Measurements from ENCODE around the gene CCDC102A. TPM values are rescaled to one million over a fixed set of nuclear protein-coding genes. Genes with fewer than 3 reads are reported as not detected.

Gene CCDC102A
- total and polyA plus RNA-seq, 2 donors (not counting 3 experiments of a cell fraction or from before 2014, with no cell fraction given) = 7.8 to 12.2 TPM

DNA sequence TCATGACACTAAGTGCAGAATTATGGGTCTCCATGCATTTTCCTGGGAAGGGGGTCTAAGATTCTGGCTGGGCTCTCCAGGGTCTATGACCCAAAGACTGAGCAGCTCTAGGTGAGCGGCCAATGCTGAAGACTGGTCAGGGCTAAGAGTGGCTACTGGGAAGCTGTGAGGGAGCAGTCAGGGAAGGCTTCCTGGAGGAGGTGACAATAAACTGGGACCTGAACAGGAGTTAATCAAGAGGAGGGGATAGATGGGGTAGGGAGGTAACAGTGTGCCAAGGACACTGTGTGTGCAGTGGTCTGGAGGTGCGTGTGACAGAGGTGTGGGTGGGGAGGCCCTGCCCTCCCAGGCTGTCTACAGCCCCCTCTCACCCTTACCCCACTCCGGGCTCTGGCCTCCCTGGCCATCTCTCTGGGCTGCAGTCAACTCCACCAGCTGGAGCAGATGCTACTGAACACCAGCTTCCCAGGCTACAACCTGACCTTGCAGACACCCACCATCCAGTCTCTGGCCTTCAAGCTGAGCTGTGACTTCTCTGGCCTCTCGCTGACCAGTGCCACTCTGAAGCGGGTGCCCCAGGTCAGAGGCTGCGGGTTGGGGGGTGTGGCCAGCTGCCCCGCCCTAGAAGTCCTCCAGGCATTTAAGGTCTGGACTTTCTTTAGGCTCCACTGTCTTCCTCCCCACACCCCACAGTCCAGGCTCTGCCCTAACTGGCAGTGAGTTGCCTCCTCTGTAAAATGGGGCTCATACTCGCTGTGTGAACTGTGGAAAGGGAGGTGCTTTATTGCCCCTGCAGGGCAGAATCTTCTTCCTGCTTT, 26.5 kb upstream of the CCDC102A start:
- no peak overlapping the region for H3K4me2 ChIP-seq (ENCODE audit: insufficient read depth, low read length)
- ChIA-PET CTCF (interaction anchor here (1.5 kb wide), 1 partner anchor 10 kb away, joined by 3 read pairs; no protein-coding TSS in a partner anchor), POLR2A (no interaction called here)
- no peaks in the 10 kb centered on the region for H3K9me1 ChIP-seq (replicated peaks; ENCODE audit: control insufficient read depth, extremely low read depth, insufficient read depth, low read length)
- intact Hi-C loops (cut with micrococcal nuclease) (no loop called here), dilution Hi-C loops (cut with MboI; ENCODE audit: extremely low pct_ligation_motif_present, low sequenced_read_pairs) (no loop called here)
- H3K27ac ChIP-seq (ENCODE audit: insufficient read depth, low read depth, low read length) = no peak overlapping the region
- no peaks in the 10 kb centered on the region for H3K36me3 ChIP-seq (ENCODE audit: control insufficient read depth in 2 of 2, extremely low read depth in 1 of 2, insufficient read depth in 2 of 2, low read length in 2 of 2)
- H3K4me3 ChIP-seq (replicated peaks in 1 of 3; ENCODE audit: insufficient read depth in 1 of 3, low read depth in 1 of 3, low read length in 3 of 3) = no peak overlapping the region
- FAIRE-seq (no peak), DNase-seq (ENCODE audit: low read depth, low spot score) (no peak)
- no TSS peak for BruUV-seq (replicated peaks)
- no peaks in the 10 kb centered on the region for H3K4me1 ChIP-seq (ENCODE audit: control insufficient read depth, extremely low read depth, insufficient read depth, low read length)
- H3K27me3 ChIP-seq (ENCODE audit: control insufficient read depth in 2 of 2, insufficient read depth in 2 of 2, low read length in 2 of 2) = peaks cover 10 to 14% of the 10 kb centered on the region in 2 experiments
- TF ChIP-seq POLR2AphosphoS5 (IDR thresholded peaks at IDR 0.05; ENCODE audit: insufficient read depth, low read depth, low read length) (no peak), MYC (IDR thresholded peaks at IDR 0.05; ENCODE audit: low read depth, low read length) (no peak), GATA2 (IDR thresholded peaks at IDR 0.05; ENCODE audit: insufficient read depth, insufficient read length, low read depth, low read length) (no peak), FOS (IDR thresholded peaks at IDR 0.05; ENCODE audit: borderline replicate concordance, insufficient read depth, low read length) (no peak), POLR2A (IDR thresholded peaks at IDR 0.05; ENCODE audit: low read depth, low read length) (no peak), EZH2 (IDR thresholded peaks at IDR 0.05; ENCODE audit: borderline replicate concordance, low read depth, low read length, severe bottlenecking) (no peak), JUN (IDR thresholded peaks at IDR 0.05; ENCODE audit: borderline replicate concordance, insufficient read depth, insufficient read length, low read depth) (no peak)
- TF ChIP-seq, protein P1, sequence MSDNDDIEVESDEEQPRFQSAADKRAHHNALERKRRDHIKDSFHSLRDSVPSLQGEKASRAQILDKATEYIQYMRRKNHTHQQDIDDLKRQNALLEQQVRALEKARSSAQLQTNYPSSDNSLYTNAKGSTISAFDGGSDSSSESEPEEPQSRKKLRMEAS (IDR thresholded peaks at IDR 0.05; ENCODE audit: insufficient read depth, insufficient read length) = no peak
- TF ChIP-seq, protein P2, sequence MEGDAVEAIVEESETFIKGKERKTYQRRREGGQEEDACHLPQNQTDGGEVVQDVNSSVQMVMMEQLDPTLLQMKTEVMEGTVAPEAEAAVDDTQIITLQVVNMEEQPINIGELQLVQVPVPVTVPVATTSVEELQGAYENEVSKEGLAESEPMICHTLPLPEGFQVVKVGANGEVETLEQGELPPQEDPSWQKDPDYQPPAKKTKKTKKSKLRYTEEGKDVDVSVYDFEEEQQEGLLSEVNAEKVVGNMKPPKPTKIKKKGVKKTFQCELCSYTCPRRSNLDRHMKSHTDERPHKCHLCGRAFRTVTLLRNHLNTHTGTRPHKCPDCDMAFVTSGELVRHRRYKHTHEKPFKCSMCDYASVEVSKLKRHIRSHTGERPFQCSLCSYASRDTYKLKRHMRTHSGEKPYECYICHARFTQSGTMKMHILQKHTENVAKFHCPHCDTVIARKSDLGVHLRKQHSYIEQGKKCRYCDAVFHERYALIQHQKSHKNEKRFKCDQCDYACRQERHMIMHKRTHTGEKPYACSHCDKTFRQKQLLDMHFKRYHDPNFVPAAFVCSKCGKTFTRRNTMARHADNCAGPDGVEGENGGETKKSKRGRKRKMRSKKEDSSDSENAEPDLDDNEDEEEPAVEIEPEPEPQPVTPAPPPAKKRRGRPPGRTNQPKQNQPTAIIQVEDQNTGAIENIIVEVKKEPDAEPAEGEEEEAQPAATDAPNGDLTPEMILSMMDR (IDR thresholded peaks at IDR 0.05; ENCODE audit: extremely low read depth in 1 of 2, insufficient read depth in 1 of 2, low read depth in 1 of 2, low read length in 2 of 2) = no peak
- no peak overlapping the region for H2AFZ ChIP-seq (ENCODE audit: low read depth, low read length)
- H3K9me3 ChIP-seq (replicated peaks; ENCODE audit: control insufficient read depth, insufficient read depth, low read length) = no peaks in the 10 kb centered on the region
- H3K9ac ChIP-seq (replicated peaks; ENCODE audit: extremely low read depth, insufficient read depth, low read length) = no peak overlapping the region
- H3K79me2 ChIP-seq (ENCODE audit: control insufficient read depth, insufficient read depth, low read length) = no peaks in the 10 kb centered on the region
- H4K20me1 ChIP-seq (replicated peaks; ENCODE audit: control insufficient read depth, extremely low read depth, insufficient read depth, low read length) = no peaks in the 10 kb centered on the region

Data from endothelial cell of umbilical vein (primary cell).